BLaER1 treated with 17β-estradiol and CSF1 and Interleukin-3, amounts not matched to agents 10 nM and 100 nM (cell line): ENCODE measurements around the gene SEMA4A.
A peak's percentile ranks its signal among the peaks of the same experiment; 100 is the strongest.
"Not testable (repeated sequence)": the region's sequence is repeated elsewhere in the genome, so short reads cannot be mapped to it uniquely, and the experiment has no call there.

Experiments
- H3K27ac ChIP-seq, 11 experiments: shearing (Covaris generic); formaldehyde crosslinking; 2 replicates each; pipeline ENCODE4 v1.8.1; 2022
- H3K27me3 ChIP-seq, 11 experiments: shearing (Covaris generic); formaldehyde crosslinking; 2 replicates each; pipeline ENCODE4 v1.8.1; 2022
- H3K36me3 ChIP-seq, 11 experiments: shearing (Covaris generic); formaldehyde crosslinking; 2 replicates each; pipeline ENCODE4 v1.8.1; 2022
- H3K4me1 ChIP-seq, 10 experiments: shearing (Covaris generic); formaldehyde crosslinking; 2 replicates each; pipeline ENCODE4 v1.8.1; 2022
- H3K4me2 ChIP-seq, 11 experiments: shearing (Covaris generic); formaldehyde crosslinking; 2 replicates each; pipeline ENCODE4 v1.8.1; 2022
- H3K4me3 ChIP-seq, 10 experiments: shearing (Covaris generic); formaldehyde crosslinking; 2 replicates each; pipeline ENCODE4 v1.8.1; 2022
- H3K9ac ChIP-seq, 11 experiments: shearing (Covaris generic); formaldehyde crosslinking; 2 replicates each; pipeline ENCODE4 v1.8.1; 2022
- H3K9me3 ChIP-seq, 11 experiments: shearing (Covaris generic); formaldehyde crosslinking; replicated peaks in 1 of 11; 2 replicates each; pipeline ENCODE4 v1.8.1; 2022
- H4K20me1 ChIP-seq, 11 experiments: shearing (Covaris generic); formaldehyde crosslinking; 2 replicates each; pipeline ENCODE4 v1.8.1; 2022
- Cebpa-rat ChIP-seq, 11 experiments: shearing (Covaris generic); IDR thresholded peaks; 2 replicates each; pipeline ENCODE4 v1.8.1; 2022

The SEMA4A gene

DNA sequence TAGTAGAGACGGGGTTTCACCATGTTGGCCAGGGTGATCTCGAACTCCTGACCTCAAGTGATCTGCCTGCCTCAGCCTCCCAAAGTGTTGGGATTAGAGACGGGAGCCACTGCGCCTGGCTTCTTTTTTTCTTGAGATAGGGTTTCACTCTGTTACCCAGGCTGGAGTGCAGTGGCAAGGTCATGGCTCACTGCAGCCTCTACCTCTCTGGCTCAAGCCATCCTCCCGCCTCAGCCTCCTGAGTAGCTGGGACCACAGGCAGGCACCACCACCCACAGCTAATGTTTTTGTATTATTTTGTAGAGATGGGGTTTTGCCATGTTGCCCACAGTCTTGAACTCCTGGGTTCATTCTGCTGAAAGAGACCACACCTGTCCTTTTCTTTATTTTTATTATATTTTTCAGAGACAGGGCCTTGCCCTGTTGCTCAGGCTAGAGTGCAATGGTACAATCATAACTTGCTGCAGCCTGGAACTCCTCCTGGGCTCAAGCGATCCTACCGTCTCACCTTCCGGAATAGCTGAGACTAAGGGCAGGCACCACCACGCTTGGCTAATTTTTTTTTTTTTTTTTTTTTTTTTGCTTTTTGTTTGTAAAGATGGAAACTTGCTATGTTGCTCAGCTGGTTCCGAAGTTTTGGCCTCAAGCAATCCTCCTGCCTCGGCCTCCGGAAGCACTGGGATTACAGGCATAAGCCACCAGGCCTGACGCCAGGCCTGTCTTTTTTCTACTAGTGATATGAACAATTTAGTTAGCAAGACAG, 35.8 kb upstream of the SEMA4A start:
- Histone ChIP-seq H3K27ac (no peak overlapping the region), H3K9me3 (no peaks in the 10 kb centered on the region), H3K27me3 (peaks cover 32 to 64% (median 59%) of the 10 kb centered on the region in 11 experiments), H4K20me1 (peaks cover 0 to 39% (median 15%) of the 10 kb centered on the region in 11 experiments; a peak in 17 of 22 replicates), H3K4me2 (peak overlapping the region in 3 of 11 experiments; percentile 88 to 99 (median 90); a peak in 6 of 22 replicates), H3K9ac (peak overlapping the region in 1 of 11 experiments; percentile 47; a peak in 1 of 22 replicates), H3K36me3 (no peaks in the 10 kb centered on the region), H3K4me3 (no peak overlapping the region), H3K4me1 (peaks cover 22 to 96% (median 66%) of the 10 kb centered on the region in 10 experiments)
- TF ChIP-seq Cebpa-rat (IDR thresholded peaks at IDR 0.05): no peak

DNA sequence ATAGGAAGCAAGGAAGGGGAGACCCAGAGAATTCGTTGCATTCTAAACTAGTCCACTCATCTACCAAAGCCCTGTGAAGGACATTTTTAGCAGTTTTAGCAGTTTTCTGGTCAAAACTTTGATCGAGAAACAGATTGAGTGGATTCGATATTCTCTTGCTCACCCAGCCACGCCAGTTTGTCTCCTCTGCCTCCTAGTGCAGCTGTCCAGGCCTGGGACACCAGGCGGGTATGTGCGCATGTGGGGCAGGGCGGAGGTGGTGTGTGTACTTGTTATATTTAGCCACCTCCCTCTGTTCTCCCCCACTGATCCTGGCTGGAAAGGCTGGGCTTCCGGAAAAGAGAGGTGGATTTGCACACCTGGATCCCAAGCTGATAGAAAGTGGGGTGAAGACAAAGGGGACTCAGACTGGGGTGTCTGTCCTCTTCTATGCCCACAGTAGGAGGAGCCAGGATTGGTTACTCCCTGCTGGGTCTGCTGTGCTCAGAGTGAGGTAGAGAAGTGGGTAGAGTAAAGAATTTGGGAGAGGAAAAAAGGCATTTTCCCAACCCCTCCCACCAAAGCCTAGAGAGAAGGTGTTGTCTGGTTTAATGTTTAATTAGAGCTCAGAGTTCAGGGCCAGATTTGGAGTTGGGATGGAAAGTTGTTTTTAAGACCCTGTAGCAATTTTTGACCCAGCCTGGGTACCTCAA, 35.1 kb upstream of the SEMA4A start:
- H3K9me3 ChIP-seq: no peaks in the 10 kb centered on the region
- H3K9ac ChIP-seq: peak overlapping the region in 2 of 11 experiments; percentile 47 to 54; a peak in 3 of 22 replicates
- H3K36me3 ChIP-seq: no peaks in the 10 kb centered on the region
- H3K27me3 ChIP-seq: peaks cover 27 to 56% (median 52%) of the 10 kb centered on the region in 11 experiments
- H3K4me1 ChIP-seq: peaks cover 29 to 97% (median 72%) of the 10 kb centered on the region in 10 experiments
- H3K4me2 ChIP-seq: peak overlapping the region in 5 of 11 experiments; percentile 74 to 99 (median 88); a peak in 10 of 22 replicates
- no peak overlapping the region for H3K4me3 ChIP-seq
- TF ChIP-seq Cebpa-rat (IDR thresholded peaks at IDR 0.05): no peak
- H4K20me1 ChIP-seq: peaks cover 0 to 39% (median 15%) of the 10 kb centered on the region in 11 experiments; a peak in 17 of 22 replicates
- H3K27ac ChIP-seq: no peak overlapping the region

DNA sequence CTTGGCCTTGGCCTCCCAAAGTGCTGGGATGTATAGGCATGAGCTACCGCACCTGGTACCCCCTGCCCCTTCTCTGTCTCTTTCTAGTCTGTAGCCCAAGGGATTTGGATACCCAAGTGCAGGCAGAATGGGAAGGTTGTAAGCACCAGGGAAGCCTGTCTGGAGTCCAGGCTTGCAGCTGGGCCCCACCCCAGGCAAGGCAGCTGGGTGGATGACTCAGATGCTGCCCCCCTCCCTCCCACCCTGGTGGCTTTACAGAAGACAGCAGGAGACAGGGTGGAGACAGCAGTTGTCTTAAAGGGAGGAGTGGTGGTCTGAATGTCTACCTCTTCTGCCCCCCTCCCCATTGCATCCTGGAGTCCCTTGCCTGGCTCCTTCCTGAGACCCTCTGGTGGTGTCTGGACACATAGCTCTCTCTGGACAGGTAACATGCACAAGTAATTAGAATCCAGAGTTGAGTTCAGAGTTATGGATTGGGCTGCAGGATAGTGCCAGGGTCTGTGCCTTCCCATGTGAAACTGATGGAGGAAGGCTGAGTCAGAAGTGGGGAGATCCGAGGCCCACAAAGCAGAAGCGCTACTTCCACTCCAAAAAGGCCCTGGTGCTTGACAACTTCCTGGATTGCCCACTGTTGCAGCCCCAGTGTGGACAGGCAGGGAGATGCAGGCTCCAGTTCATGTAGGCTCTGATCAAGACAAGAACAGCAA, 33.7 kb upstream of the SEMA4A start:
- Histone ChIP-seq H3K27me3 (peaks cover 13 to 48% (median 38%) of the 10 kb centered on the region in 11 experiments), H3K36me3 (no peaks in the 10 kb centered on the region), H3K4me1 (peaks cover 42 to 97% (median 73%) of the 10 kb centered on the region in 10 experiments), H4K20me1 (peaks cover 0 to 39% (median 13%) of the 10 kb centered on the region in 11 experiments; a peak in 16 of 22 replicates), H3K27ac (peak overlapping the region in 9 of 11 experiments; percentile 23 to 59 (median 45); a peak in 14 of 22 replicates), H3K4me3 (0 out of 20 replicates have a peak overlapping the region, but pooled peaks of 1 of the 10 experiments have one; percentile 44), H3K4me2 (peak overlapping the region; percentile 36 to 99 (median 81)), H3K9me3 (no peaks in the 10 kb centered on the region), H3K9ac (peak overlapping the region in 3 of 11 experiments; percentile 32 to 51 (median 44); a peak in 6 of 22 replicates)
- TF ChIP-seq Cebpa-rat (IDR thresholded peaks at IDR 0.05): no peak

DNA sequence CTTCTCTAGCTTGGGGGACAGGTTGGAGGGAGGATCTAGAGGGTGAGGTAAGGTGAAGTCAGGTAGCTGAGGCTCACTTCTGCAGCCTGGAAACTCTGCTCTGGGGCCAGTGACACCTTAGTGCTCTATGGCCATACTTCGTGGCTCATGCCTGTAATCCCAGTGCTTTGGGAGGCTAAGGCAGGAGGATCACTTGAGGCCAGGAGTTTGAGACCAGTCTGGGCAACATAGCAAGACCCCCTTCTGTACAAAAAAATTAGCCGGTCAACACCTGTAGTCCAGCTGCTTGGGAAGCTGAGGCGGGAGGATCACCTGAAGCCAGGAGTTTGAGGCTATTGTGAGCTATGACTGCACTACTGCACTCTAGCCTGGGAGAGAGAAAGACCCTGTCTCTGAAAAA, 33.1 kb upstream of the SEMA4A start:
- Histone ChIP-seq H4K20me1 (peaks cover 0 to 39% (median 7%) of the 10 kb centered on the region in 11 experiments; a peak in 13 of 22 replicates), H3K9ac (peak overlapping the region in 4 of 11 experiments; percentile 1 to 51 (median 38); a peak in 5 of 22 replicates), H3K4me1 (peaks cover 49 to 98% (median 73%) of the 10 kb centered on the region in 10 experiments), H3K27ac (peak overlapping the region in 6 of 11 experiments; percentile 33 to 59 (median 47); a peak in 9 of 22 replicates), H3K4me2 (peak overlapping the region; percentile 36 to 99 (median 81)), H3K36me3 (no peaks in the 10 kb centered on the region), H3K9me3 (no peaks in the 10 kb centered on the region), H3K4me3 (no peak overlapping the region; a peak in 1 of 20 replicates), H3K27me3 (peaks cover 7 to 41% (median 32%) of the 10 kb centered on the region in 11 experiments)
- no peak for TF ChIP-seq Cebpa-rat (IDR thresholded peaks at IDR 0.05)

DNA sequence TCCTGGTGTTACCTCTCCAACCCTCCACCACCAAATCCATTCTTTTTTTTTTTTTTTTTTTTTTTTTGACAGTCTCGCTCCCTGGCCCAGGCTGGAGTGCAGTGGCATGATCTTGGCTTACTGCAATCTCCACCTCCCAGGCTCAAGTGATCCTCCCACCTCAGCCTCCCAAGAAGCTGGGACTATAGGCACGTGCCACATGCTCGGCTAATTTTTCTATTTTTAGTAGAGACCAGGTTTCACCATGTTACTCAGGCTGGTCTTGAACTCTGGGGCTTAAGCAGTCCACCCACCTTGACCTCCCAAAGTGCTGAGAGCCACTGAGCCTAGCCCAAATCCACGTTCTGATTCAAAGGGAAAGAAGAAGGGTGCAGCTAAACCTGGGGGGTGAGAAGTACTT, 32.4 kb upstream of the SEMA4A start:
- not testable (repeated sequence) for H3K27ac ChIP-seq, H3K9me3 ChIP-seq, H3K9ac ChIP-seq, H3K4me3 ChIP-seq, H3K36me3 ChIP-seq
- H3K4me1 ChIP-seq: peaks cover 54 to 99% (median 73%) of the 10 kb centered on the region in 10 experiments
- peaks cover 0 to 35% (median 3%) of the 10 kb centered on the region in 11 experiments; a peak in 10 of 22 replicates for H4K20me1 ChIP-seq
- peaks cover 0 to 34% (median 25%) of the 10 kb centered on the region in 11 experiments; a peak in 20 of 22 replicates for H3K27me3 ChIP-seq
- peak overlapping the region; percentile 36 to 99 (median 81); a peak in 20 of 22 replicates for H3K4me2 ChIP-seq

DNA sequence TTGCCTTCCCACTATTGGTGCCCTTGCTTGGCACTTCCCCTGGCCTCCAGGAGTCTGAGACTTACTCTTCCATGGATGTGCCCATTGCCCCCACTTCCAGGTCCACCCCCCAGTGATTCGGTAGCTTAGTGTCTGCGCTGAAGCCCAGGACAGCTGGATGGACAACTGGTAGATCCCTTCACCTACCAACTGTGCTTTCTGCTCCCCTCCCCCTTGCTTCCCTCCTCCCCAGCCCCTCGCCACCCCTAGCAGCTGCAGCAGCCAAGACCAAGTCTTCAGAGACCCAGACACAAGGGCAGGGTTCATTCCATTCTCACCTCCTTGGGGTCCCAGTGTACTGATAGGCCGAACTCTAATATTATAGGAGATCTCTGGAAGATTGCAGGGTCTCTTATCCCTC, 31.9 kb upstream of the SEMA4A start:
- Histone ChIP-seq H3K4me1 (peaks cover 58 to 100% (median 77%) of the 10 kb centered on the region in 10 experiments), H4K20me1 (peaks cover 0 to 34% (median 6%) of the 10 kb centered on the region in 11 experiments; a peak in 15 of 22 replicates), H3K9ac (no peak overlapping the region; a peak in 1 of 22 replicates), H3K4me2 (peak overlapping the region; percentile 36 to 99 (median 81); a peak in 18 of 22 replicates), H3K27me3 (peaks cover 0 to 30% (median 20%) of the 10 kb centered on the region in 11 experiments; a peak in 19 of 22 replicates), H3K36me3 (no peaks in the 10 kb centered on the region), H3K27ac (no peak overlapping the region; a peak in 1 of 22 replicates), H3K4me3 (no peak overlapping the region), H3K9me3 (no peaks in the 10 kb centered on the region)
- no peak for TF ChIP-seq Cebpa-rat (IDR thresholded peaks at IDR 0.05)

DNA sequence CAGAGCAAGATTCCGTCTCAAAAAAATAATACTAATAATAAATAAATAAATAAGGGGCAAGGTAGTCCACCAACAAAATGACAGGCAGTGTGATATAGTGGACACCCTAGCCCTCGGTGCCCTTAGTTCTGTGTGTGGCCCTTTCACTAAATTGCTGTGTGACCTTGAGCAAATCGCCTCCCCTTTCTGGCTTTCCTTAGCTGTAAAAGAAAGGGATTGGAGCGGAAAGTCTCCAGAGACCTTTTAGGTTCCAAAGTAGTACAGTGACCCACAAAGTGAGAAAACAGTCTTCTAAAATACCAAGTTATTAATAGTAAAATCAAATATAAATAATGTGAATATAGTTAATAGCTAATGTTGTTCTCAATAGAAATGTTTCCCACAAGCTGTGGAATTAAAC, 31.3 kb upstream of the SEMA4A start:
- no peak for TF ChIP-seq Cebpa-rat (IDR thresholded peaks at IDR 0.05)
- H3K36me3 ChIP-seq: no peaks in the 10 kb centered on the region
- H3K9me3 ChIP-seq: no peaks in the 10 kb centered on the region
- peaks cover 0 to 34% (median 11%) of the 10 kb centered on the region in 11 experiments; a peak in 17 of 22 replicates for H4K20me1 ChIP-seq
- H3K27ac ChIP-seq: no peak overlapping the region; a peak in 1 of 22 replicates
- peak overlapping the region in 1 of 11 experiments; percentile 89; a peak in 2 of 22 replicates for H3K9ac ChIP-seq
- H3K4me3 ChIP-seq: no peak overlapping the region
- peaks cover 0 to 24% (median 14%) of the 10 kb centered on the region in 11 experiments; a peak in 14 of 22 replicates for H3K27me3 ChIP-seq
- H3K4me1 ChIP-seq: peaks cover 64 to 100% (median 83%) of the 10 kb centered on the region in 10 experiments
- peak overlapping the region in 6 of 11 experiments; percentile 4 to 99 (median 86); a peak in 7 of 22 replicates for H3K4me2 ChIP-seq
